AG04449 (cell line): ENCODE results near the gene NME4.

Source experiments
- CTCF ChIA-PET: fragments of 350-600 bp; formaldehyde crosslinking; extraction: SDS; loops from one replicate; lab custom pipeline; 2021; ENCODE audit warnings: antibody characterized with exemption; lab: Yijun Ruan, JAX
- POLR2A ChIA-PET: fragments of 400-600, 350-600 bp; formaldehyde crosslinking; extraction: SDS; loops from one replicate; lab custom pipeline; 2020; ENCODE audit warnings: antibody characterized with exemption, inconsistent platforms; lab: Yijun Ruan, JAX
- DNase-seq: peaks from one replicate; pipeline ENCODE4 v3.0.0-alpha.2; 2010; ENCODE audit warnings: low read depth, low spot score
- H3K4me3 ChIP-seq: 2 replicates; pipeline ENCODE4 v1.5.1; 2011; ENCODE audit warnings: low read depth, mild to moderate bottlenecking, control low read depth, low read length
- TF ChIP-seq, protein P1 (sequence below): IDR thresholded peaks from one replicate; pipeline ENCODE4 v1.5.1; 2011; ENCODE audit warnings: mild to moderate bottlenecking, moderate library complexity, low read length, control low read depth, inconsistent platforms; ENCODE audit not compliant: insufficient read depth; ENCODE audit errors: missing control alignments

The NME4 gene

DNA sequence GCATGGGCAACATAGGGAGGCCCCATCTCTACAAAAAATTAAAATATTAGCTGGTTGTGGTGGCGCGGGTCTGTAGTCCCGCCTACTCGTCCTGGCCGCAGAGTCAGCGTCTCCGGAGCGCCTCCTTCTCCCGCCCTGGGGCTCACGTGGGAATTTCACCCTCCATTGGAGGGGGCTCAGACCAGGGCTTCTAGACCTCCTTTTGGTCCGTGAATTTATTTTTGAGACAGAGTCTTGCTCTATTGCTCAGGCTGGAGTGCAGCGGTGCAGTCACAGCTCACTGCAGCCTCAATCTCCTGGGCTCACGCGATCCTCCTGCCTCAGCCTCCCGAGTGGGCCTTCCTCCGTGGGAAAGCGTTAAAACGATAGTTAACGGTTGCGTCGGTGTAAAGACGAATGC lies 394 bp upstream of the NME4 start:
- DNase-seq: no peak
- ChIA-PET POLR2A (interaction anchor here (0.5 kb wide), 1 partner anchor 28 kb away, joined by 3 read pairs; no protein-coding TSS in a partner anchor), CTCF (no interaction called here)
- TF ChIP-seq, protein P1, sequence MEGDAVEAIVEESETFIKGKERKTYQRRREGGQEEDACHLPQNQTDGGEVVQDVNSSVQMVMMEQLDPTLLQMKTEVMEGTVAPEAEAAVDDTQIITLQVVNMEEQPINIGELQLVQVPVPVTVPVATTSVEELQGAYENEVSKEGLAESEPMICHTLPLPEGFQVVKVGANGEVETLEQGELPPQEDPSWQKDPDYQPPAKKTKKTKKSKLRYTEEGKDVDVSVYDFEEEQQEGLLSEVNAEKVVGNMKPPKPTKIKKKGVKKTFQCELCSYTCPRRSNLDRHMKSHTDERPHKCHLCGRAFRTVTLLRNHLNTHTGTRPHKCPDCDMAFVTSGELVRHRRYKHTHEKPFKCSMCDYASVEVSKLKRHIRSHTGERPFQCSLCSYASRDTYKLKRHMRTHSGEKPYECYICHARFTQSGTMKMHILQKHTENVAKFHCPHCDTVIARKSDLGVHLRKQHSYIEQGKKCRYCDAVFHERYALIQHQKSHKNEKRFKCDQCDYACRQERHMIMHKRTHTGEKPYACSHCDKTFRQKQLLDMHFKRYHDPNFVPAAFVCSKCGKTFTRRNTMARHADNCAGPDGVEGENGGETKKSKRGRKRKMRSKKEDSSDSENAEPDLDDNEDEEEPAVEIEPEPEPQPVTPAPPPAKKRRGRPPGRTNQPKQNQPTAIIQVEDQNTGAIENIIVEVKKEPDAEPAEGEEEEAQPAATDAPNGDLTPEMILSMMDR: no peak
- peak overlapping the region; percentile 69 for H3K4me3 ChIP-seq

DNA sequence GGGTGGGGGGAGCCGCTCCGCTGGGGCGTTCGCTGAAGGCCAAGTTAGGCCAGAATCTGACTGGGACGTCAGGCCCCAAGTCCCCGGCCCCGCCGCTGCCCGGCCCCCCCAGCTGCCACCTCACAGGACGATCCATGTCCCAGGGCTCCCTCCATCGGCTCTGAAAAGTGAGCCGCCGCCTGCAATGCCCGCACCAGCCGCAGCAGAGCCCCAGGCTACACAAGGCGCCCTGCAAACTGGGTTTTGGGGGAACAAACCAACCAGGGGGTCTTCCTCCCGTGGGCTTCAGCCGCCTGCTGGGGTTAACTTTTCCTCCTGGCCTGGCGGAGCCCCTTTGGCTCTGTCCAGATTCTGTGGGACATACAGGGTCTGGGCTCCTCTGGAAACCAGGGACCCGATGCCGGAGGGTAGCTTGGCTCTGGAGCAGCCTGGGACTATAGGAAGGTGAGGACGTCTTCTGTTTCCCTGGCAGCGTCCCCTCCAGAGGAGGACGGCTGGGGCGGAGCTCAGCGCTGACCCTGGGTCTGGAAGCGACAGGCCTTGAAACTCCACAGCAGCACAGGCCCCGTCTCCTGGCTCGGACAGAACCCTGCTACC lies 835 bp downstream of the NME4 start:
- no peak for DNase-seq
- ChIA-PET POLR2A (no interaction called here), CTCF (no interaction called here)
- H3K4me3 ChIP-seq: peak overlapping the region; percentile 40
- TF ChIP-seq, protein P1: peak; percentile 51

DNA sequence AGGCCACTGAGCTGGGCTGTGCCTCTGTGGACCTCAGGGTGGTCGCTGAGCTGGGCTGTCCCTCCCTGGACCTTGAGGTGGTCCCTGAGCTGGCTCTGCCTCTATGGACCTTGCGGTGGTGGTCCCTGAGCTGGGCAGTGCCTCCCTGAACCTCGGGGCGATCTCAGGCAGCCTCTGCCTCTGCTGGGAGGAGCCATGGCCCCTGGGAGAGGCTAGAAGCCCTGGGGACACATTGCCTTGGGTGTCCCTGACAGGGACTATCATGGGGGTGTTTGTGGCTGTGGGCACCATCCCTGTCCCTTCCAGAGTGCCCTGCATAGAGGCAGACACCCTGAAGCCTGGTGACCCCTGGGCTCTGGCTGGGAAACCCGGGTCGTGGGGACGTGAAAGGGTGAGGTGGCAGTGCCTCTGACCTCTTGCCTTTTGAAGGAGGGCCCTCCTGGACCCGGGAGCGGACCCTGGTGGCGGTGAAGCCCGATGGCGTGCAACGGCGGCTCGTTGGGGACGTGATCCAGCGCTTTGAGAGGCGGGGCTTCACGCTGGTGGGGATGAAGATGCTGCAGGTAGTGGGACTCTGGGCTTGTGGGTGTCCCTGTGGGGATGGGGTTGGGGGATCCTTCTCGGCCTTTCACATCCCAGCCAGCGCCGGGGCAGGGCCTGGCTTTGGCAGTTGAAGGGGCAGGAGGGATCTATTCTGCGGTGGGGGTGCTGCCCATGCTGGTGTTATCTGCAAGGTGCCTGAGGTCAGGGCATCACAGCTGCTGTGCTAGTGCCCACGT lies 1.8 kb downstream of the NME4 start:
- DNase-seq: no peak
- TF ChIP-seq, protein P1: no peak
- ChIA-PET POLR2A (no interaction called here), CTCF (no interaction called here)
- H3K4me3 ChIP-seq: no peak overlapping the region; the same call in 1 of the 2 replicates

DNA sequence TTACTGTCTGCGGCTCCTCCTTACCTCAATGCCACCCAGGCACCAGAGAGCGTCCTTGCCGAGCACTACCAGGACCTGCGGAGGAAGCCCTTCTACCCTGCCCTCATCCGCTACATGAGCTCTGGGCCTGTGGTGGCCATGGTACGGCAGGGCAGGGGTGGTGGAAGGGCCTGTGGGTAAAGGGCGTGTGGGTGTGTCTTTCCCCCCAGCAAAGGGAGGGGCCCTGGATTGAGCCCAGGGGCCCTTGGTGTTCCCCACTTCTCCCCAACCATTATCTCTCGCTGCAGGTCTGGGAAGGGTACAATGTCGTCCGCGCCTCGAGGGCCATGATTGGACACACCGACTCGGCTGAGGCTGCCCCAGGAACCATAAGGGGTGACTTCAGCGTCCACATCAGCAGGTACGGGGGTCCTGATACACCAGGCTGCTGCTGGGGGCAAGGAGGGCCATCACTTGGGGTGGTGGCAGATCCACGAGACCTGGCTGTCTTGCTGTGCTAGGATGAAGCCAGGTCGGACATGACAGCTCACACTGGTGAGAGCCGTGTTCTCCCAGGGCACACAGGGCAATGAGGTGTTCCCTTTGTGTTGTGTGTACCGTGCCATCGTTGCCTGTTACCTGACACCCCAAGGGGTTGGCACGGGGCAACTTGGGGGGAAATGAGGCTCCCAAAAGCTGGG lies 2.5 kb downstream of the NME4 start:
- POLR2A ChIA-PET: no interaction called here
- no peak overlapping the region for H3K4me3 ChIP-seq
- CTCF ChIA-PET: no interaction called here
- TF ChIP-seq, protein P1: no peak
- DNase-seq: no peak

DNA sequence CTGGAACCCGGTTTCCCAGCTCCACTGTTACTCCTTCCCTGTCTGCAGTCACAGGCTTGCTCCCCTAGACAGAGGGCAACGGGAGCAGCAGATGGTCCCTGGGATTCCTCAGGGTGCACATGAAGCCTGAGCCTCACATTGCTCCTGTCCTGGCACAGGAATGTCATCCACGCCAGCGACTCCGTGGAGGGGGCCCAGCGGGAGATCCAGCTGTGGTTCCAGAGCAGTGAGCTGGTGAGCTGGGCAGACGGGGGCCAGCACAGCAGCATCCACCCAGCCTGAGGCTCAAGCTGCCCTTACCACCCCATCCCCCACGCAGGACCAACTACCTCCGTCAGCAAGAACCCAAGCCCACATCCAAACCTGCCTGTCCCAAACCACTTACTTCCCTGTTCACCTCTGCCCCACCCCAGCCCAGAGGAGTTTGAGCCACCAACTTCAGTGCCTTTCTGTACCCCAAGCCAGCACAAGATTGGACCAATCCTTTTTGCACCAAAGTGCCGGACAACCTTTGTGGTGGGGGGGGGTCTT lies 3.1 kb downstream of the NME4 start:
- TF ChIP-seq, protein P1: no peak
- peak overlapping the region; percentile 76 for H3K4me3 ChIP-seq
- CTCF ChIA-PET: interaction anchor here (0.6 kb wide), 1 partner anchor 8 kb away, joined by 3 read pairs; no protein-coding TSS in a partner anchor
- no peak for DNase-seq
- POLR2A ChIA-PET: no interaction called here
